Measurements from ENCODE around the gene FAM229A. TPM values are rescaled to one million over a fixed set of nuclear protein-coding genes. Genes with fewer than 3 reads are reported as not detected.
"Not testable (repeated sequence)": the region's sequence is repeated elsewhere in the genome, so short reads cannot be mapped to it uniquely, and the experiment has no call there.

FAM229A gene
- polyA plus RNA-seq, 1 experiment = 2.4 TPM

GRCh38 chr1:32404946-32405345 lies 42.7 kb upstream of the FAM229A start:
- ChIA-PET CTCF (interaction anchor here (1.5 kb wide), 1 partner anchor 9 kb away, joined by 11 read pairs; no protein-coding TSS in a partner anchor), POLR2A (interaction anchor here (0.6 kb wide), 1 partner anchor 256 kb away, joined by 7 read pairs; no protein-coding TSS in a partner anchor)
- H3K4me3 ChIP-seq (ENCODE audit: low read depth, low read length) = no peak overlapping the region
- peak; percentile 45 for DNase-seq (ENCODE audit: low read depth)
- no peaks in the 10 kb centered on the region for H3K36me3 ChIP-seq (ENCODE audit: control insufficient read depth, insufficient read depth, low read length)
- H3K27me3 ChIP-seq (ENCODE audit: control insufficient read depth, insufficient read depth, low read length) = peaks cover 4% of the 10 kb centered on the region
- no peak for TF ChIP-seq CTCF (IDR thresholded peaks at IDR 0.05; ENCODE audit: insufficient read depth, low read depth, low read length)

DNA sequence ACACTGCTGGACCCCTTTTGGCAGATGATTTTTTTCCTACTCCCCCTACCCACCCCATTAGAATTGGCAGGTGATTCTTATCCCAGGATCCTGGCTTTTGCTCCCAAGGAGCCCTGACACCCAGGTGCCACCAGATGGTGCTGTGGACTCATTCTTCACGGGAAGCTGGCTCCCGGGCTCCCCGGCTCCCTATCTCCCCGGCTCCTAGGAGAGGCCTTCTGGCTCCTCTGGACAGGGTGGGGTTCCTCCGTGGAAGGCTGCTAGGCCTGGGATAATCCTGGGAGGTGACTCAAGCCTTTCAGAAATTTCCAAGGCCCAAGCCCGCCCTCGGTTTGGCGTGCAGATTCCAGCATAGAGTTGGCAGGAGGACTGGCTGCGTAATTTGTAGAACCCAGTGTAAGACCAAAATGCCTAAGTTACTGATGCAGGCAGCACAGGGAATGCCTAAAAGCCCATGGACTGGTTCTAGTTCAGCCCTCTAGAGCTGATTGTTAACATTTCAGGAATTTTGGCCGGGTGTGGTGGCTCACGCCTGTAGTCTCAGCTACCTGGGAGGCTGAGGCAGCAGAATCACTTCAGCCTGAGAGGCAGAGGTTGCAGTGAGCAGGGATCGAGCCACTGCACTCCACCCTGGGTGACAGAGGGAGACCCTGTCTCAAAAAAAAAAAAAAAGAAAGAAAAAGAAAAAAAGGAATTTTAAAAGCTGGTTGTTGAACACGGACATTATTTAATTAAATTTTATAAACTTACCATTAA lies 38.8 kb upstream of the FAM229A start:
- DNase-seq (ENCODE audit: low read depth) = peak; percentile 83
- Histone ChIP-seq H3K27me3 (ENCODE audit: control insufficient read depth, insufficient read depth, low read length) (no peaks in the 10 kb centered on the region), H3K4me3 (ENCODE audit: low read depth, low read length) (no peak overlapping the region), H3K36me3 (ENCODE audit: control insufficient read depth, insufficient read depth, low read length) (no peaks in the 10 kb centered on the region)
- ChIA-PET CTCF (interaction anchor here (0.6 to 5.3 kb wide), 23 partner anchors 12 to 685 kb away, joined by 3 to 120 read pairs (median 4); no protein-coding TSS in a partner anchor), POLR2A (no interaction called here)
- peak; percentile 93 for TF ChIP-seq CTCF (IDR thresholded peaks at IDR 0.05; ENCODE audit: insufficient read depth, low read depth, low read length)

GRCh38 chr1:32399843-32400242 lies 37.6 kb upstream of the FAM229A start:
- Histone ChIP-seq H3K36me3 (ENCODE audit: control insufficient read depth, insufficient read depth, low read length) (no peaks in the 10 kb centered on the region), H3K27me3 (ENCODE audit: control insufficient read depth, insufficient read depth, low read length) (no peaks in the 10 kb centered on the region), H3K4me3 (ENCODE audit: low read depth, low read length) (no peak overlapping the region)
- no peak for TF ChIP-seq CTCF (IDR thresholded peaks at IDR 0.05; ENCODE audit: insufficient read depth, low read depth, low read length)
- CTCF ChIA-PET = interaction anchor here (0.6 to 5.3 kb wide), 14 partner anchors 12 to 374 kb away, joined by 3 to 120 read pairs (median 4); no protein-coding TSS in a partner anchor
- POLR2A ChIA-PET = no interaction called here
- DNase-seq (ENCODE audit: low read depth) = no peak

DNA sequence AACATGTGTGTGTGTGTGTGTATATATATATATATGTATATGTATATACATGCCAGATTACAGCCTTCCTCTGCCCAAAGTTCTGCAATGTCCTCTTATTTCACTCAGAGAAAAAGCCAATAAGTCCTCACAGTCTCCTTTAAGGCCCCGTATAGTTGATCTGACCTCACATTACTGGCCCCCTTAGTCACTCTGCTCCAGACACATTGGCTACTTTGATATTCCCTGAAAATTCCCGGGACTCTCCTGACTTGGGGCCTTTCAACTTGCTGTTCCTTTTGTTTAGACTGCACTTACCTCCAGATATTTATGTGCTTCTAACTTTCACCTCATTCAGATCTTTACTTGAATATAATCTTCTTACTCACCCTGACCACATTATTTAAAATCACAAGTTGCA lies 36.1 kb upstream of the FAM229A start:
- Histone ChIP-seq H3K27me3 (ENCODE audit: control insufficient read depth, insufficient read depth, low read length) (no peaks in the 10 kb centered on the region), H3K4me3 (ENCODE audit: low read depth, low read length) (no peak overlapping the region), H3K36me3 (ENCODE audit: control insufficient read depth, insufficient read depth, low read length) (no peaks in the 10 kb centered on the region)
- TF ChIP-seq CTCF (IDR thresholded peaks at IDR 0.05; ENCODE audit: insufficient read depth, low read depth, low read length) = no peak
- CTCF ChIA-PET = interaction anchor here (1.3 to 5.3 kb wide), 3 partner anchors 10 to 17 kb away, joined by 3 to 120 read pairs (median 28); no protein-coding TSS in a partner anchor
- DNase-seq (ENCODE audit: low read depth) = no peak
- POLR2A ChIA-PET = no interaction called here

GRCh38 chr1:32396524-32396923 lies 34.2 kb upstream of the FAM229A start:
- POLR2A ChIA-PET; H3K4me3 ChIP-seq (ENCODE audit: low read depth, low read length); H3K27me3 ChIP-seq (ENCODE audit: control insufficient read depth, insufficient read depth, low read length); DNase-seq (ENCODE audit: low read depth); H3K36me3 ChIP-seq (ENCODE audit: control insufficient read depth, insufficient read depth, low read length): not testable (repeated sequence)
- CTCF ChIA-PET = interaction anchor here (4.5 kb wide), 1 partner anchor 19 kb away, joined by 28 read pairs; no protein-coding TSS in a partner anchor
